G401 (cell line): Measurements from ENCODE around the gene LGI2. TPM values are rescaled to one million over a fixed set of nuclear protein-coding genes. Genes with fewer than 3 reads are reported as not detected.

Source experiments
- DNase-seq: peaks from one replicate; pipeline ENCODE4 v3.0.0-alpha.2; 2015; ENCODE audit warnings: low spot score
- in situ Hi-C: cut with HindIII; loops from 2 replicates; pipeline ENCODE4 v1.10.0; 2016; ENCODE audit warnings: low sequenced_read_pairs, mixed read lengths
- total RNA-seq: library from RNA; depleted of rRNA; stranded (reverse); fragments of >200 nt; shearing (Covaris generic); gene quantifications from 2 replicates; pipeline ENCODE4 v1.2.3, GENCODE V29; 2014

The LGI2 gene
- total RNA-seq, 1 experiment from 2014 or later, result not detected

GRCh38 chr4:25007598-25007997 is 23.1 kb downstream of the LGI2 start:
- DNase-seq, result no peak
- in situ Hi-C loops, result no loop called here

DNA sequence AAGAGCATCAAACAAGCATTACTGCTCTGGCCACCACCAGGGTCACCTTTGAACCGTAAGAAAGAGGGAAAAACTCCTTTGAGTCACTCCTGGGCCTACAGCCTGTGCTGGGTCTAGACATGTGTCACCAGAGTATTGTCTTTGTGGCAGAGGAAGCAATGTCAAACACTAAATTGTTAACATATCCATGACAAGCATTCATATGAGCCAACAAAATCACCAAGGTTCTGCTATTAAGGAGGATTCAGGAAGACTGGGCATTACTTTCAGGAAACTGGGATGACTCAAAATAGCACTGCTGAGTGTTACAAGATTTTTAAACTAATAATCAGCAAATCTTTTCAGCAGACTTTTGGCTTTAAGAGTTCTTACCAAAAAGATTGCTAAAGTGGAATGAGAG is 28.1 kb downstream of the LGI2 start:
- no peak for DNase-seq
- in situ Hi-C loops, result no loop called here

DNA sequence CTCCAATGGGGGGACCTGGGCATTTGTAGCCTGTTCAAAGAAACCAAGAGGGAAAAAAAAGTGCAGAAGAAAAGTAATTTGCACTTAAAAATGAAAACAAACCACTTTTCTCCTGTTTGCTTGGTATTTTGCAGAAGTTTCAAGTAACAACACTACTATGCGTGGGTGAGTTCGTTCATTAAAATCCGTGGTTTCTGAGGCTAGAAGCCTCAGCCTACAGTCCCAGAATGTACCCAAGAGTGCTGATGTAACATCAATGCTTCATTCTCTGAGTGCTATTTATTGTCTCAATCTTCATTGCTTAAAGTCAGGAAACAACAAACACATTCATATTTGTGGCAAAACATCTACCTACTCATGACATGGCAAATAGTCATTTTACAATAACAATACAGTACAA is 29.2 kb downstream of the LGI2 start:
- in situ Hi-C loops, result no loop called here

GRCh38 chr4:25000639-25001038 is 30.1 kb downstream of the LGI2 start:
- in situ Hi-C loops, result no loop called here
- no peak for DNase-seq

More for the DNA sequence above, 29.2 kb downstream of the LGI2 start:
- DNase-seq, result no peak

DNA sequence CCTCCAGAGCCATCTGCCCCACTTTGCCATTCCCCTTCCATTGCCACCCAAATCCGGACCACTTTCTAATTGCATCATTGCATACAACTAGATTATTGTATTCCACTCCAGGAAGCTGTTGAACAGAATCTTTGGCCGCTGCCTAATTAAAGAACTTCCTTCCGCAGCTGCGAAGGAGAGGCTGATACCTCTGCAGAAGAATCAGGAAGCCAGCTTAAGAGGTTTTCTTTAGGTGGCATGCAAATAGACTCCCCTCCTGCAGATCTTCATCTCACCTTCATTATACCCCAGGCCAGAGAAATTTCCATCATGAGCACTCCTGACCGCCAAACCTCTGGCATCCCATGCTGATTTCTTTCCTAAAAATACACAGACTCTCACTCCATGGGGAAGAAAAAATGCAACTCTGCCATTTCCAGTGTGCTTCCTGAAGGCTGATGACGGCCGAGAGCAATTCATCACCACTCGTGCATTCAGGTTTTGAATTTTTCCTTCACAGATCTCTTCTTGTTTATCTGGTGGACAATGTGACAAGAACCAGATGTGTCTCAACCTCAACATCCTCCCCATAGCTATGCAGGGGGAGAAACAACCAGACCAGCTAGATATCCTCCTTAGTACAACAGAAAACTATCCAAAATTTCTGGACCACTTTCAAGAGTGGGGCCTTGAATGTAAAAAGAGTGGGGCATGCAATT is 31.2 kb downstream of the LGI2 start:
- DNase-seq, result no peak
- in situ Hi-C loops, result no loop called here

GRCh38 chr4:24995346-24995919 is 35.3 kb downstream of the LGI2 start:
- in situ Hi-C loops, result no loop called here
- no peak for DNase-seq

GRCh38 chr4:24993551-24994080 is 37.1 kb downstream of the LGI2 start:
- in situ Hi-C loops, result no loop called here
- DNase-seq, result no peak

DNA sequence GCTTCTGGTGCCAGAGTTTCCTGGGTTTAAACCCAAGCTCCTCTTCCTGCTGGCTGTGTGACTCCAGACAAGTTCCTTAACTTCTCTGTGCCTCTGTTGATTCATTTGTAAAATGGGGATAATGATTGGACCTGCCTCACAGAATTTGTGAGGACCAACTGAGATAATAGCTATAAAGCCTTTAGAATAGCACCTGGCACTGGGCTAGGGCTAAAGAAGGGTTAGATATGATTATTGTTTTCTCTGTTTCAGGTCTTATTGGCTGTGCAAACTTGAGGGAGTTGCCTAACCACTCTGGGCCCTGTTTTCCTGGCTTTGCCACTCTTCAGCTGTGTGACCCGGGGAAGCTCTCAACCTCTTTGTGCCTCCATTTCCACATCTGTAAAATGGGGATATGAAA is 37.8 kb downstream of the LGI2 start:
- DNase-seq, result no peak
- in situ Hi-C loops, result no loop called here

- in situ Hi-C loops, result no loop called here
These were observed 39.7 kb downstream of the LGI2 start for GRCh38 chr4:24991015-24991414.

GRCh38 chr4:24989327-24989726 is 41.4 kb downstream of the LGI2 start:
- in situ Hi-C loops, result no loop called here
- no peak for DNase-seq

More at GRCh38 chr4:24991015-24991414, 39.7 kb downstream of the LGI2 start:
- no peak for DNase-seq

- peak; percentile 9 for DNase-seq
- in situ Hi-C loops, result no loop called here
These were observed 42.0 kb downstream of the LGI2 start for GRCh38 chr4:24988776-24989175.

GRCh38 chr4:24984602-24985532 is 45.9 kb downstream of the LGI2 start:
- in situ Hi-C loops, result no loop called here

DNA sequence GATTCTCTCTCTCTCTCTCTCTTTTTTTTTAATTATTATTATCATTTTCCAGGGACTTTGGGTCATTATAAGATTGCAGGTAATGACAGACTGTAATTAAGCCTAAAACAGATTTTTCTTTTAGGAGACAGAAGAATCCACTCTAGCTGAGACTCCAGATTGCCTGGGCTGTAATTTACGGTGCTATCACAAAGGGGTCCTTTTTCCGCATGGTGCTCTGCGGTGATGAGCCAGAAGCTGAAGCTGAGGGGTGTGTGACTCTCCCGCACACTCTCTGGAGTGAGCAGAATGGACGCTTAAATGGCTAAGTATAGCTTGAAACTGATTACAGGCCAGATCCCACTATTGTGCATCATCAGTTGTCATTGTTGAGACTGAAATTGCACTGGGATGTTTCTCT is 50.0 kb downstream of the LGI2 start:
- no peak for DNase-seq
- in situ Hi-C loops, result no loop called here

More at GRCh38 chr4:24984602-24985532, 45.9 kb downstream of the LGI2 start:
- DNase-seq, result no peak

GRCh38 chr4:24980064-24980690 is 50.6 kb downstream of the LGI2 start:
- in situ Hi-C loops, result no loop called here
- DNase-seq, result peak; percentile 80

DNA sequence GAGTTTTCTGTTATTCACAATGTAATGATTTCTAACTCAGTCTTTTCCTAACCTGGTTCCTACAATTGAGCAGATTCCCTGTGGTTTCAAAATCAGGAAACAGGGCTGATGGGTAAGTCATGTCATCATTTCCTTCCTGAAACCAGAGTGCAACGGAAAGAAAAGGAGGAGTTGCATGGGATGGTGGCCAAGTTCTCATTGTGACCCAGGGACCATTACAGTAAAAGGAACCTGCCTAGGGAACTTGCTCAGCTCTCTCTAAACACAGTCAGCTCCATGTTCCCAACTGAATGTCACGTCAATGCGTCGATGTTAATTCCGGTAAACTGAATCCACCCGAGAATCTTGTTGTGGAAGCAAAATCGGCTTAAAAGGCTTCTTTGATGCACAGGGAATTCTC is 51.2 kb downstream of the LGI2 start:
- in situ Hi-C loops, result no loop called here
- DNase-seq, result peak; percentile 8

DNA sequence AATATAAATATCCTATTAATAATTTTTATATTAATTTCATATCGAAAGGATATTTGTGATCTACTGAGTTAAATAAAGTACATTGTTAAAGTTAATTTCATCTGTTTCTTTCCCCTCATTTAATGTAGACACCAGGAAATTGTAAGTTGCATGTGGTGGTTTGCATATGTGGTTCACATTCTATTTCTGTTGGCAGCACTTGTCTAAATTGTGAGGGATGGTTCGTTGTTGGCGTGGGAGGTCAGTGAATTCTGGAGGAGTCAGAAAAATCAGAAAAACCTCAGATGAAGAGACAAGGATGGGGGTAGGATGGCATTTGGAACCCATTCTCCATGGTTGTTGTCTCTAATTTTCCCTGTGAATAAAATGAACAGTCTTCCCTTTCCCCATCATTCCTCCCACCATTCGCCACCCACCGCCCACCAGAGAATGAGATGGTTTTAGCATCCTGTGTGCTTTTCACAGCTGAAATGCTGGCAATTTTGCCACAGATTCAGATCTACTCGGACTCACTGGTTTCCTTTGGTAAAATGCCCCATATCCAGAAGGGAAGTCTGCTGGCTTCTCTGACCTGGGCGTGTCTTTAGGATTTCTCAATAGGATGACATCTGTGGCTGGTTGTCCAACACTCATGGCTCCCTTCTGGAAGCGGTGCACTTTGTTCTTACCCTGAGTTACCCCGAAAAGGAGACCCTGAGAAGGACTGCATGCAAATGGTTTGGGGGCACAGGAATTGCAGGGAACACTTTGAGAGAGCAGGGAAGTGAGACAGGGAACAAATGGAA is 52.3 kb downstream of the LGI2 start:
- in situ Hi-C loops, result no loop called here
- no peak for DNase-seq

- DNase-seq, result peak; percentile 31
- in situ Hi-C loops, result no loop called here
These were observed 55.2 kb downstream of the LGI2 start for GRCh38 chr4:24975510-24975909.

DNA sequence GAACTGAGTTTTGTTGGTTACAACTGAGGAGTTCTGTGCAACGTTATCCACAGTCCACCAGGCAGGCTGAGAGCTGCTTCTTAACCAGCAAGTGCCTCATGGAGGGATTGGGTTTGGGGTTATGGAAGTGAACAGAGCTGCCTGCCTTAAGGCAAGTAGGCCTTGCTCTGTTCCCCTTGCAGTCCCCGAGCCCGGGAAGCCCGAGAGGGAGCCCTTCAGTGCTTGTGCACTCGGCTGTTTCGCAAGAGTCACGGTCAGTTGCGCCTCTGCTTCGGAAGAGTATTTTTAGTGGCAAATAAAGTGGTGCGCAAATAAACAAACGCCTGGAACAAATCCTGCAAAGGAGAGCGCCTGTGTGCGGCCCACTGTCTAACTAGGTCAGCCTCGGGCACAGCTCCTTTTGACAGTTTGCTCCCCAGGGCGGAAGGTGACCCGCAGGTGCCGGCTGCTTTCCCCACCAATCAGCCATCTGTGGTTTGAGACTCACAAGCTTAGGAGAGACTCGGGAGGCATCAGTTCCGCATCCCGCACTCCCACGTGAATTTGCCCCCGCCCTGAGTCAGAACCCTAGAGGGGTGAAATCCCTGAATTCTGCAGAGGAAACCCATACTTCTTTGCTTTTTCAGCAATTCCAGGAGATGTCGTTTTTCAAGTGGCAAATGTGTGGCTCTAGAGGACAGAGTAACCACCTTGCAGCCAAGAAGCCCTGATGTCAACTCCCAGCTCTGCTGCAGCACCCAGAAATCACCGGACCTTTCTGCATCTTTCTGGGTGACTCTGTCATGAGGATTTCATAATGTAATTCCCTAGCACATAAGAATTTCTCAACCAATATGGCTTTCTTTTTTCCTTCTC is 56.8 kb downstream of the LGI2 start:
- DNase-seq, result peak; percentile 78
- in situ Hi-C loops, result no loop called here
